ENCODE results near the gene AUTS2.

AUTS2 gene

DNA sequence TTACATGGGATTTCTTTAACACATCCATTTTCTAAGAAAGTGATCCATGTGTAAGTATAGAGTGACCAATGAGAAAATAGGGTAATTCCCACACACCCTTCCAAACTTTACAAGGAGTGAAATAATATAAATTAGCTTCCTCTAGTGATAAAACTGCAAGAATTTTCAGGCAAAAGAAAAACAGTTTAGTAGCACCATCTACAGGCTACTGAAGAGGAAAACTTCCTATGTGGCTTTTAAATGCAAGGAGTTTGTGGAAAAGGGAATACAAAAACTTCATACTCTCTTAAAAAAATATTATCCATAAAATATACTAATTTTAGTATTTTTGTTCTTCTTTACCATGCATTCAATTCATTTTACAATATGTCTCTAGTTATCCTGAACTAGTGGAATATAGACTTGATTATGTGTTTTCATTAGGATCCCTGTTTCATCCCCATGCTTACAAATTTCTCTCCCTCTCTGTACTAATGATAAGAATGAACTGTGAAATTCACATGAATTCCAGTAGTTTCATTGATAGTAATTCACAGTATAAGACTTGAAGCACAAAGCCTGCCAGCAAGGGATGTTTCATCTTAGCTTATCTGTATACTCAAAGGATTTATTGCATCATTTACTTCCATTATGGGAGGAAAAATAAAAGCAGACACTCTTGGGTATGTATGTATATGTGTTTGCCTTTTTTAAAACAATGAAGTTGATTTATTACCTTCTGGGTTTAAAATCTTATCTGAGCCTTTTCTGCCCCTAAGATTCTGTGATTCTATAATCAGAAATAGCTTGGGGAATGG is 442.9 kb downstream of the AUTS2 start:
- TF ChIP-seq, protein P1, sequence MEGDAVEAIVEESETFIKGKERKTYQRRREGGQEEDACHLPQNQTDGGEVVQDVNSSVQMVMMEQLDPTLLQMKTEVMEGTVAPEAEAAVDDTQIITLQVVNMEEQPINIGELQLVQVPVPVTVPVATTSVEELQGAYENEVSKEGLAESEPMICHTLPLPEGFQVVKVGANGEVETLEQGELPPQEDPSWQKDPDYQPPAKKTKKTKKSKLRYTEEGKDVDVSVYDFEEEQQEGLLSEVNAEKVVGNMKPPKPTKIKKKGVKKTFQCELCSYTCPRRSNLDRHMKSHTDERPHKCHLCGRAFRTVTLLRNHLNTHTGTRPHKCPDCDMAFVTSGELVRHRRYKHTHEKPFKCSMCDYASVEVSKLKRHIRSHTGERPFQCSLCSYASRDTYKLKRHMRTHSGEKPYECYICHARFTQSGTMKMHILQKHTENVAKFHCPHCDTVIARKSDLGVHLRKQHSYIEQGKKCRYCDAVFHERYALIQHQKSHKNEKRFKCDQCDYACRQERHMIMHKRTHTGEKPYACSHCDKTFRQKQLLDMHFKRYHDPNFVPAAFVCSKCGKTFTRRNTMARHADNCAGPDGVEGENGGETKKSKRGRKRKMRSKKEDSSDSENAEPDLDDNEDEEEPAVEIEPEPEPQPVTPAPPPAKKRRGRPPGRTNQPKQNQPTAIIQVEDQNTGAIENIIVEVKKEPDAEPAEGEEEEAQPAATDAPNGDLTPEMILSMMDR (IDR thresholded peaks at IDR 0.05) = peak; percentile 35; the same call in 1 of the 2 replicates

DNA sequence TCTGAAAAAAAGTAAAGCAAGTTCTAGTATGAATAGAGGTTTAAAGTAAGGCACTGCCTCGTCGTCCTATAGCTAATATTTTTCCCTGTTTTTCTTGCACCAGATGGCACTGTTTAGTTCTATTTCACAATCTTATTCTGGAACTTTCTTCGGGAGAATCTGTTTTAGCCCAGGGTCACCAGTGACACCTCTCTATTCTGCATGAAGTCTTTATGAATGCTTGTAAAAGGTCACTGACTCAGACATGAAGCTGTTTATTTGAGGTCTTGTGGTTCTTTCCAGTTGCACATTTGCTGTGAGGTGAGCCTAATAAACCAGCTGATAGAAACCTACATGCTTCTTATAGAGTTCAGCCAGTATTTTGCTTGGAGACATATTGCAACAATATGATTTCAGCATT is 444.3 kb downstream of the AUTS2 start:
- TF ChIP-seq, protein P1 (IDR thresholded peaks at IDR 0.05) = no peak; the same call in 1 of the 2 replicates

DNA sequence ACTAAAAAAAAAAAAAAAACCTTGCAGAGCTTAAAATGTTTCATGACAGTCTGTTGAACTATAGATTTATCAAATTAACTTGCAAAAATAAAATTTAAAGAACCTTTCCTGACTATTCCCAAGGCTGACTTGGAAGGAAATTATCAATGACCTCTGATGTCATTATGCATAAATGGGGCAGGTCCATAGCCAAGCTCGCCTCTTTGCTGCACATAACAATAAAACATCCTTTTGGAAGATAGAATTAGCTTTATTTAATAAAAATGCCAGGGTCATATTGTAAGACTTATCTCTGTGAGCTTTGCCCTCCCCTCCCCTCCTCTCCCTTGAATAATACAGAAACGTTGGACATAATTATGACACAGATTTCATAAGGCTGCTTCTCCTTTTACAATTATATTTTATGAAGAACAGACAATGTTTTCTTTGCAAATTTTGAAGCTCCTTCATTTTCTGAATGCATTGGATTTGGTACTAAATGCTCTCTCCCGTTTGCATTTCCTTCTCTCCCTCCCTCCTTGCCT is 444.8 kb downstream of the AUTS2 start:
- TF ChIP-seq, protein P1 (IDR thresholded peaks at IDR 0.05) = no peak

DNA sequence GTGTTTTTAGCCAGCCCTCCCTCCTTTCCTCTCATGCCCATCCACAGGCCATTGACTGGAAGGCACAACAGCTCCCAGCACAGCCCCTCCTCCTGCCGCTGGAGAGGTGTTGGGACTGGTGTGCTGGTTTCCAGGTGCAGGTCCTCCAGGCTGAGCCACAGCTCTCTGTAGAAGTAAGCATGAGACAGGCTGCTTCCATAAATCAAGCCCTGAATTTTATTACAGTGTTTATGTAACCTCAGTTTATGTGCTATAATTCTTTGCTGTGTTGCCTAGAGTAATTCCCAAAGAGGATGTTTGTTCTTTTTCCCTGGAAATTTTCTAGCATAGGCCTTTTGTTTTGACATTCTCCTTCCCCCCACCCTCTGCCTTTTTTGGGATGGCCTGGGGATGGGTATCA is 445.8 kb downstream of the AUTS2 start:
- TF ChIP-seq, protein P1 (IDR thresholded peaks at IDR 0.05) = no peak

DNA sequence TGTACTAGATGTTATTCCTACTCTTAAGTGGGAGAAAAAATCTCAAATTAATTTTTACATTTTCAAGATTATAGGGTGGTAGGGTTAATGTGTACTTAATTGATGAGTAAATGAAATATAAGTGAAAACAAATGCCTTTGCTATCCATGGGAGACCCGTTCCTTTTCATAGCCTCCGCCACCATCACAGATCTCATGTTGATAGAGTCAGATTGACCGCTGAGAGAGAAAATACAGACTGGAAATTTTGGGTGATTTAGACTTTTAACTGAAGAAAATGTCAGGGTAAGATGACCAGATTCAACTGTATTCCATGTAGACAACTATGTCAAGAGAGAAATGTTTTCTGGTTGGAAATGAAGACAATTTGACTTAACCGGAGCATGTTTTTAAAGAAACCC is 446.2 kb downstream of the AUTS2 start:
- TF ChIP-seq, protein P1 (IDR thresholded peaks at IDR 0.05) = no peak

DNA sequence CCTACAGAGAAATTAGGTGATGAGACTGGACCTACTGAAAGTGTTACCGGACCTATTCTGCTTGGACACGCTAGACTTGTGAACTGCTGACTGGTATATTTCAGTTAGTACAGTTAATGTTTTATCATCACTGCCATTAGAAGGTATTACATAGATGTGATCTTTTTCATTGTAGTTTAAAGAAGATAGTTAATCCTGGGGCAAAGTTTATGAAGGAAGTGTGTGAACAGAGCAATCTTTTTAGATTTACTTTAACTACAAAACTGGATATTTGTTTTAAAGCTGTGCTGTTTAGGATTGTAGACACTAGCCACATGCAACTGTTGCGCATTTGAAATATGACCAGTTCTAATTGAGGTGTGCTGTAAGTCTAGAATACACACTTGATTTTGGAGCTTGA is 446.7 kb downstream of the AUTS2 start:
- TF ChIP-seq, protein P1 (IDR thresholded peaks at IDR 0.05) = no peak

DNA sequence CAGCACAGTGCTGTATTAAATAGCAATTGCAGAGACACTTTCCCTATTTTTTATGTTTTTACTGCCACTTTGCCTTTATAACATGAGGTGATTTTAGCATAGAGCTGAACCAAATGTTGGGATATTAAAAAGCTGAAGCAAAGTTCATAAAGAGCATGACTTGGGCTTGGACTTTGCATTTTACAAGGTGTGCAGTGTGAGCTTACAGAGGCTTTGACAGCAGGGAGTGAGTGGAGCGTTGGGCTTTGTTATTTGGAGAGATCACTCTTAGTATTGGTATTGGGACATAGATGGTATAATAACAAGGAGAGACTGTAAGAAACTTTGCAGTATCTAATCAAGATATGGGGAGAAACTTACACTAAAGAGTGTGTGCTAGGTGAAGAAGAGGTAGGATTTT is 449.1 kb downstream of the AUTS2 start:
- TF ChIP-seq, protein P1 (IDR thresholded peaks at IDR 0.05) = no peak

All from LNCAP (cell line).